ENCODE measurements around the gene DGKE.

Gene DGKE

DNA sequence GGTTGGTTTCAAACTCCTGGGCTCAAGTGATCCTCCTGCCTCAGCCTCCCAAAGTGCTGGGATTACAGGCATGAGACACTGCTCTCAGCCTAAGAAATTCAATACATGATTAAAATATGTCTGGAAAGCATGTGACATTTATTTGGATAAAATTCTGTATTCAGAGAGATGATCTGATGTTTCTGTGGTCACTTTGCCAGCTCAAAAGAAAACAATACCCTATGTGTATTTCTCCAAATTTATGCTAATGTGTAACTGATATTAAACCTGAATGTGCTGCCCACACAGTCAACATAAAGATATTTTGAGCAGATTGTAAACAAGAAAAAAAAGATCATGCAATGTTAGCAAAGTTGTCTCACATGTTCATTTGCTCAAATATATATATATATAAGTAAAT lies 16.9 kb upstream of the DGKE start:
- H3K79me2 ChIP-seq (ENCODE audit: low read length), result no peaks in the 10 kb centered on the region
- H4K20me1 ChIP-seq (ENCODE audit: insufficient read depth, low read length), result no peaks in the 10 kb centered on the region
- no peak overlapping the region for H2AFZ ChIP-seq (ENCODE audit: low read length)
- DNase-seq, result no peak
- H3F3A ChIP-seq (ENCODE audit: insufficient read depth, low read length), result no peaks in the 10 kb centered on the region
- no peaks in the 10 kb centered on the region for H3K36me3 ChIP-seq (replicated peaks; ENCODE audit: insufficient read depth, low read length)
- no peak overlapping the region for H3K4me3 ChIP-seq (ENCODE audit: low read length)
- H3K9me3 ChIP-seq (replicated peaks; ENCODE audit: insufficient read depth, low read length), result no peaks in the 10 kb centered on the region
- no peaks in the 10 kb centered on the region for H3K9me2 ChIP-seq (replicated peaks; ENCODE audit: insufficient read depth, low read length)
- no peak overlapping the region for H3K4me2 ChIP-seq (ENCODE audit: low read depth, low read length)
- no peak overlapping the region for H3K9ac ChIP-seq (ENCODE audit: low read length)
- TF ChIP-seq EZH2phosphoT487 (IDR thresholded peaks at IDR 0.05; ENCODE audit: low read length), result no peak
- TF ChIP-seq EZH2 (optimal IDR thresholded peaks at IDR 0.05; ENCODE audit: low read depth, low read length), result no peak
- H3K27me3 ChIP-seq (replicated peaks; ENCODE audit: insufficient read depth, low read length), result no peaks in the 10 kb centered on the region
- H3K27ac ChIP-seq (ENCODE audit: low read length), result no peak overlapping the region
- H3K4me1 ChIP-seq (ENCODE audit: low read length), result 0 out of 2 replicates have a peak, but pooled peaks cover 4% of the 10 kb centered on the region

- Histone ChIP-seq H3K27ac (ENCODE audit: low read length) (no peak overlapping the region), H3K9me2 (replicated peaks; ENCODE audit: insufficient read depth, low read length) (no peaks in the 10 kb centered on the region), H3K9ac (ENCODE audit: low read length) (no peak overlapping the region), H3K27me3 (replicated peaks; ENCODE audit: insufficient read depth, low read length) (no peaks in the 10 kb centered on the region), H3K4me1 (ENCODE audit: low read length) (0 out of 2 replicates have a peak, but pooled peaks cover 5% of the 10 kb centered on the region), H4K20me1 (ENCODE audit: insufficient read depth, low read length) (no peaks in the 10 kb centered on the region), H3F3A (ENCODE audit: insufficient read depth, low read length) (no peaks in the 10 kb centered on the region), H3K79me2 (ENCODE audit: low read length) (no peaks in the 10 kb centered on the region), H3K9me3 (replicated peaks; ENCODE audit: insufficient read depth, low read length) (no peaks in the 10 kb centered on the region), H3K36me3 (replicated peaks; ENCODE audit: insufficient read depth, low read length) (no peaks in the 10 kb centered on the region), H3K4me2 (ENCODE audit: low read depth, low read length) (peak overlapping the region; percentile 33; the same call in 1 of the 2 replicates), H3K4me3 (ENCODE audit: low read length) (no peak overlapping the region), H2AFZ (ENCODE audit: low read length) (no peak overlapping the region)
- TF ChIP-seq EZH2 (optimal IDR thresholded peaks at IDR 0.05; ENCODE audit: low read depth, low read length) (no peak), EZH2phosphoT487 (IDR thresholded peaks at IDR 0.05; ENCODE audit: low read length) (no peak), CTCF (IDR thresholded peaks at IDR 0.05; ENCODE audit: low read length) (no peak)
- no peak for DNase-seq
Observed at GRCh38 chr17:56819030-56819429, 14.9 kb upstream of the DGKE start.

- no peaks in the 10 kb centered on the region for H3K27me3 ChIP-seq (replicated peaks; ENCODE audit: insufficient read depth, low read length)
- no peaks in the 10 kb centered on the region for H3K9me2 ChIP-seq (replicated peaks; ENCODE audit: insufficient read depth, low read length)
- DNase-seq, result peak; percentile 74
- no peak overlapping the region for H2AFZ ChIP-seq (ENCODE audit: low read length)
- no peak overlapping the region for H3K4me3 ChIP-seq (ENCODE audit: low read length)
- no peaks in the 10 kb centered on the region for H3K36me3 ChIP-seq (replicated peaks; ENCODE audit: insufficient read depth, low read length)
- no peak for TF ChIP-seq EZH2 (optimal IDR thresholded peaks at IDR 0.05; ENCODE audit: low read depth, low read length)
- TF ChIP-seq CTCF (IDR thresholded peaks at IDR 0.05; ENCODE audit: low read length), result peak; percentile 84
- peak overlapping the region; percentile 33; the same call in 1 of the 2 replicates for H3K4me2 ChIP-seq (ENCODE audit: low read depth, low read length)
- no peak overlapping the region for H3K9ac ChIP-seq (ENCODE audit: low read length)
- H3K27ac ChIP-seq (ENCODE audit: low read length), result no peak overlapping the region
- H3F3A ChIP-seq (ENCODE audit: insufficient read depth, low read length), result no peaks in the 10 kb centered on the region
- H3K9me3 ChIP-seq (replicated peaks; ENCODE audit: insufficient read depth, low read length), result no peaks in the 10 kb centered on the region
- H4K20me1 ChIP-seq (ENCODE audit: insufficient read depth, low read length), result no peaks in the 10 kb centered on the region
- 0 out of 2 replicates have a peak, but pooled peaks cover 5% of the 10 kb centered on the region for H3K4me1 ChIP-seq (ENCODE audit: low read length)
- no peaks in the 10 kb centered on the region for H3K79me2 ChIP-seq (ENCODE audit: low read length)
Observed at GRCh38 chr17:56819431-56820145, 14.4 kb upstream of the DGKE start.

DNA sequence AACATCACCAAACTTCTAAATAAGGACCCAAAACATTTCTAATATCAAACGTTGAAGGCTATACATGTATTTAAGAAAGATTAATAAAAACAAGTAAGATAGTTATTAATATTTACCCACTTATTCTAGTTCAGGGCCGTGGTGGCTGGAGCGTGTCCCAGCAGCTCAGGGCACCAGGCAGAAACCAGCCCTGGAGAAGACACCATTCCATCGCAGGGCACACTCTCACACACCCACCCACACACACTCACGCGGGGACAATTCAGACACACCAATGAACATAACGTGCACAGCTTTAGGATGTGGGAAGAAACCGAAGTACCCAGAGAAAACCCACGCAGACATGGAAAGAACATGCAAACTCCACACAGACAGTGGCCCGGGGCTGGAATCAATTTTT lies 13.7 kb upstream of the DGKE start:
- H3K4me2 ChIP-seq (ENCODE audit: low read depth, low read length), result no peak overlapping the region
- 0 out of 2 replicates have a peak, but pooled peaks cover 5% of the 10 kb centered on the region for H3K4me1 ChIP-seq (ENCODE audit: low read length)
- no peaks in the 10 kb centered on the region for H3K36me3 ChIP-seq (replicated peaks; ENCODE audit: insufficient read depth, low read length)
- H3K9me3 ChIP-seq (replicated peaks; ENCODE audit: insufficient read depth, low read length), result no peaks in the 10 kb centered on the region
- no peaks in the 10 kb centered on the region for H4K20me1 ChIP-seq (ENCODE audit: insufficient read depth, low read length)
- no peaks in the 10 kb centered on the region for H3F3A ChIP-seq (ENCODE audit: insufficient read depth, low read length)
- no peak overlapping the region for H3K4me3 ChIP-seq (ENCODE audit: low read length)
- no peak overlapping the region for H3K9ac ChIP-seq (ENCODE audit: low read length)
- DNase-seq, result no peak
- H3K9me2 ChIP-seq (replicated peaks; ENCODE audit: insufficient read depth, low read length), result no peaks in the 10 kb centered on the region
- no peak for TF ChIP-seq CTCF (IDR thresholded peaks at IDR 0.05; ENCODE audit: low read length)
- TF ChIP-seq EZH2 (optimal IDR thresholded peaks at IDR 0.05; ENCODE audit: low read depth, low read length), result no peak
- no peak for TF ChIP-seq EZH2phosphoT487 (IDR thresholded peaks at IDR 0.05; ENCODE audit: low read length)
- H3K27me3 ChIP-seq (replicated peaks; ENCODE audit: insufficient read depth, low read length), result no peaks in the 10 kb centered on the region
- H3K79me2 ChIP-seq (ENCODE audit: low read length), result no peaks in the 10 kb centered on the region
- H2AFZ ChIP-seq (ENCODE audit: low read length), result no peak overlapping the region
- no peak overlapping the region for H3K27ac ChIP-seq (ENCODE audit: low read length)

Measured in MM.1S (cell line).